ENCODE measurements around the gene DUS2.
A peak's percentile ranks its signal among the peaks of the same experiment; 100 is the strongest.
"Not testable (repeated sequence)": the region's sequence is repeated elsewhere in the genome, so short reads cannot be mapped to it uniquely, and the experiment has no call there.

DUS2 gene

DNA sequence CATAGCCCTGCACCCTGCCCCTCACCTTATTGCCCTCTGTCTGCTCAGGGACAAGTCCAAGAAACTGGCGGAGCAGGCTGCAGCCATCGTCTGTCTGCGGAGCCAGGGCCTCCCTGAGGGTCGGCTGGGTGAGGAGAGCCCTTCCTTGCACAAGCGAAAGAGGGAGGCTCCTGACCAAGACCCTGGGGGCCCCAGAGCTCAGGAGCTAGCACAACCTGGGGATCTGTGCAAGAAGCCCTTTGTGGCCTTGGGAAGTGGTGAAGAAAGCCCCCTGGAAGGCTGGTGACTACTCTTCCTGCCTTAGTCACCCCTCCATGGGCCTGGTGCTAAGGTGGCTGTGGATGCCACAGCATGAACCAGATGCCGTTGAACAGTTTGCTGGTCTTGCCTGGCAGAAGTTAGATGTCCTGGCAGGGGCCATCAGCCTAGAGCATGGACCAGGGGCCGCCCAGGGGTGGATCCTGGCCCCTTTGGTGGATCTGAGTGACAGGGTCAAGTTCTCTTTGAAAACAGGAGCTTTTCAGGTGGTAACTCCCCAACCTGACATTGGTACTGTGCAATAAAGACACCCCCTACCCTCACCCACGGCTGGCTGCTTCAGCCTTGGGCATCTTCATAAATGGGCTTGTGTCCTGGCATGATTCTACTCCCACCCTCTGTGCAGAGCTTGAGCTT is 55.8 kb downstream of the DUS2 start:
- no peak for DNase-seq

- DNase-seq = no peak
Observed at GRCh38 chr16:68079376-68079625, 56.2 kb downstream of the DUS2 start.

DNA sequence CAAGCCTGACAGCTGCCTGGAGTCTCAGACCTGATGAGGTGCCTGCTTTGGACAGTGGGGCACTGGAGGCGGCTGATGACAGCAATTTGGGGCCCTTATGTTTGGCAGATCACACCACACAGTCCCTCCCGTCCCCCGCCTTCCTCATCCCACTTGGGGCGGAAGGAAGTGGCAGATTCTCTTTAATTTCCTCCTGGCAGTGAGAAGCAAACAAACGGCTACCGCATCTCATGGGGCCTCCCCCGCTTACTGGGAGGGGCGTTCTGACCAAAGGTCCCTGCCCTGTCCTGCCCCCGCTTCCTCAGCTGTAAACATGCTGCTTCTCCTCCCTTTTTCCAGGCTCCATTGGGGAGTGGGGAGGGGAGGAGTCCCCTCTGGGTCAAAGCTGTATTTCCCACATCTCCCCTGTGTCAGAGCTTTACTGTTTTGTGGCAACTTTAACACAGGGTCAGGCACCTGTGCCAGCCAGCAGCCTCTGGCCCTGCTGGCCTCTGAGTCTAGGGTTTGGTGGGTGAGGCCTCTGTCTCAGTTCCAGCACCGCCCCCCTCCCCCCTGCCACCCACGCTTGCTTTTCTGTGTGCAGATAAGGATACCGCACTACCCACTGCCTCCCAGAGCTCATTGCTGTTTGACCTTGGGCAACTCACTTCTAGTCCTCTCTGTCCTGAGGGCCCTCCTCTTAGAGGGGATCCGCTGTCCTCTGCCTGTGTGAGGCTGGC is 56.7 kb downstream of the DUS2 start:
- peak; percentile 78 for DNase-seq

DNA sequence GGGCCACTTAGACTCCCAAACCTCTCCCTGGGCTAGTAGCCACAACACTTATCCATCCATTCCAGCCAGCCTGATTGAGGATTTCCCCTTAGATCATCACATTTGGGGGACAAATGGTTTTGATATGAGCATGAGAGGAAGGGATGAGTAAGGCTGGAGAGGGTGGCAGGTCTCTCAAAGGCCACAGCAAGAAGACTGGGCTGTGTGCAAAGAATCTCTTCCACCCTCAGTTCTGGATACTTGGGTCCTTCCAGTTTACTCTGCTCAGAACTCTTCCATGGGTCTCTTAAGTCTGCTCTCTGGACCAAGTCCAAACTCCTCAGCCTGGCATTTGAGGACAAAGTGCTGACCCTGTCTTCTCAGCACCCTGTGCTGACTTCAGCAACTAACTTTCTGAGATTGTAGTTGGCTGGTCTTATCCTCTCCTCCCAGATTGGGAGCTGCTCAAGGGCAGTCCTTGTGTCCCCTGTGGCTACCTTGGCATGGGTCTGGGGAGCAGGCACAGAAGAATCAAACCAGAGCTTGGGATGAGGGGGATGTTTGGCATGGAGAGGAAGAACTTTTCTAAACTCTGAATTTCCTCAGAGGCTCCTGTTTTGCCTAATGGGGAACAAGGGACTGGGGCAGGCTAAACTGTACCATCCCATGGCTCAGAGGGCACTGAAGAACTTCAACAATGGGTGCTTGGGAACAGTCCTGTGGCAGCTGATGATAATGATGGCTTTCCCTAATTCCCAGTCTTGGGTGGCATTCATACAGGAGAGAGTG is 59.0 kb downstream of the DUS2 start:
- DNase-seq = no peak

DNA sequence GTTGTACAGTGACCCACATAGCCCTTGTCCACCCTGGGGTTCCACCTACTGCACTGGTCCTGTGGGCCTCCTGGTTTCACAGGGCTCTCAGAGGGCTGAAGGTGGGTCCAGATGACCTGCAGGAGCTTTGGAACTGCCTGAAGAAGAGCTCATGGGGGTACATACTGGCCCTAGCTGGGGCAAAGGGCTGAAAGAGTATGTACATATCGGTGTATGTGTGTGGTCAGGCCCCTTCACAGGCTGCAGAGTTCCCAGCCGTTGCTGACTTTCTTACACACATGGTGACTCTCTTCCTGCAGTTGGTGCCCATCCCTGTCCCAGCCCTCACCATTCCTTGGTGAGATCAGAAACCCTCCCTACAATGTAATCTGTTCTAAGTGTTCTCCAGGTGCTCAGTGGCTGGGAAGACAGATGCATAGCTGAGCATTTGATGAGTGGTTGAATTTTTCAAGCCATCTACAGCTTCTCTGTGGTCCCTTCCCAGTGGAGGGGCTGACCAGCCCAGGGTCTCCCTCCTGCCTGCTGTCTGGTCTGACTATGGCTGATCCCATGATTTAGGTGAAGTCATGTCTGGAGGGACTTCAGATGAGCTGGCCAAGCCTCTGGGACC is 59.6 kb downstream of the DUS2 start:
- DNase-seq = no peak

GRCh38 chr16:68083239-68083781 is 60.2 kb downstream of the DUS2 start:
- DNase-seq = no peak

DNA sequence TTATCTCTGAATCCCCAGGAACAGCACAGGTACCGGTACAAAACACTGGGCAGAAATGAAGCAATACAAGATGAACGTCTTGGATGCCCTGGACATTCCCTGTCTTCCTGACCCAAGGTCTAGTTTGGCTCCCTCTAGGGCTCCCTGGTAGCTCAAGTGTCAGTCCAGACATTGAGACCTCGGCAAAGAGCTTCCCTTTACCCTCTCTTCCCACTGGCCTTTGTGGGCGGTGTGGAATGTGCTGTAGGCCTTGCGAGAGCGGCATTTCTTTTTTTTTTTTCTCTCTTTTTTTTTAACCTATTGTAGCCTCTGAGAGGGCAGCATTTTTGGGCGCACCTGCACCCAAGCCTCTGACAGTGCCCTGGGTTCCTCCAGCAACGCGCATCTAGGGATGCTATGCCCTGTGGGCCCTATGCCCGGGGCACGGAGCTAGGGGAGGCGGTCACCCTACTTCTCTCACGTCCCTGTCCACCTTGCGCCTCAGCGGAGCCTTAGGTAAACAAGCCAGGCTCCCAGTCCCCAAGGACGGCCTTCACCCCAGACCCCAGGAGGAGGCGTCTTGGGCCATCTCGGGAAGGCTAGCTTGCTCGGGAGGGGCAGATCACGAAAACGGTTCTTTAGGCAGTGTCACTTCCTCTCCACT is 60.9 kb downstream of the DUS2 start:
- no peak for DNase-seq

- DNase-seq = peak; percentile 87
Observed at GRCh38 chr16:68084504-68085258, 61.6 kb downstream of the DUS2 start.

- DNase-seq = peak; percentile 99
Observed at GRCh38 chr16:68085259-68086071, 62.4 kb downstream of the DUS2 start, which contains the start of gene NFATC3. Gene NFATC3, plus strand, starts transcription at chr16:68085370. Its CDS starts 312 bp downstream, at chr16:68085682.

- DNase-seq = no peak
Observed at GRCh38 chr16:68086336-68086841, 63.3 kb downstream of the DUS2 start.

- DNase-seq = no peak
Observed at GRCh38 chr16:68086860-68087268, 63.8 kb downstream of the DUS2 start.

DNA sequence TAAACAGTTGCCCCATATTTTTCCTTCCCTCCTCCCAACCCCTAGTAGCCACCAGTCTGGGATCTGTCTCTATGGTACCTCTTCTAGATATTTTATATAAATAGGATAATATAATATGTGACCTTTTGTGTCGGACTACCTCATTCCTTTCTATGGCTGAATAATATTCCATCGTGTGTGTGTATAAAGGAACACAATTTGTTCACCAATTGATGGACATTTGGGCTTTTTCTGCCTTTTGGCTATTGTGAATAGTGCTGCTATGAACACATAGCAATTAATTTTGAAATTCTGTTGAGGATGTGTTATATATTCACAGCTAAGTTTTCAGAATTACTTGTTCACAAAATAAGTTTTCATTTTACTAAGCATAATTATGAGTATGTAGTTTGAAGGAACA is 64.6 kb downstream of the DUS2 start:
- DNase-seq = no peak

GRCh38 chr16:68088130-68088972 is 65.3 kb downstream of the DUS2 start:
- DNase-seq = no peak

DNA sequence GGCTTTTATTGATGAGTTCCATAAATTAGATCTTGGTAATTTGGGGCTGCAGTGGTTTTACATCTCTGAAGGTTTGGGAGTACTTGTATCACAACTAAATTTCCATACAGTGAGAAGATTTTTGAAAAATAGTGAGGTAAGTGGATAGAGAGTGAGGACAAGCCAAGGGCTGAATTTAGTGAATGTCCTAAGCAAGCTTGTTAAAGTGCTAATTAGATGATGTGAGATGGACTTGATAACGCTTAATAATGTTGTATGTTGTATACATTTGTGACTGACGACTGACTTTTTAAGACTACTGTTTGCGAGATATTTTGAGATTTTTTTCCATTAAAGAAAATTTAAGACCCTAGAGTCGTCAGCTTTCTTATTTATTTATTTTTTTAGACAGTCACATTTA is 66.0 kb downstream of the DUS2 start:
- DNase-seq = no peak

GRCh38 chr16:68090130-68090529 is 67.0 kb downstream of the DUS2 start:
- no peak for DNase-seq

- no peak for DNase-seq
Observed at GRCh38 chr16:68090533-68090932, 67.4 kb downstream of the DUS2 start.

- DNase-seq = no peak
Observed at GRCh38 chr16:68091380-68092261, 68.5 kb downstream of the DUS2 start.

DNA sequence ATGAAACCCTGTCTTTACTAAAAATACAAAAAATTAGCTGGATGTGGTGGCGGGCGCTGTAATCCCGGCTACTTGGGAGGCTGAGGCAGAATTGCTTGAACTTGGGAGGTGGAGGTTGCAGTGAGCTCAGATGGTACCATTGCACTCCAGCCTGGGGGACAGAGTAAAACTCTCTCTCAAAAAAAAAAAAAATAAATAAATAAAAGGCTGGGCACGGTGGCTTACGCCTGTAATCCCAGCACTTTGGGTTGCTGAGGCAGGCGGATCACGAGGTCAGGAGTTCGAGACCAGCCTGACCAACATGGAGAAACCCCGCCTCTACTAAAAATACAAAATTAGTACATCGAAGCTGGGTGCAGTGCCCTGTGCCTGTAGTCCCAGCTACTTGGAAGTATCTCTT is 69.2 kb downstream of the DUS2 start:
- DNase-seq = not testable (repeated sequence)

Measured in activated naive CD4-positive, alpha-beta T cell treated with Interleukin-2 at 50 U/mL for 16 hours (primary cell).